K562 (cell line): ENCODE data around the gene ADGRD1. TPM values are rescaled to one million over a fixed set of nuclear protein-coding genes. Genes with fewer than 3 reads are reported as not detected.

Experiments used
- ATAC-seq: fragments of 200-7000 bp; cut with Tn5 transposase; 3 replicates; pipeline ENCODE4 v1.9.1; 2020; ENCODE audit warnings: moderate library complexity
- BruUV-seq: library from RNA; stranded (reverse); fragments of 400-500 nt; replicated peaks from 2 replicates; lab custom pipeline; 2021; lab: Mats Ljungman, UMichigan
- CTCF ChIA-PET: fragments of 300-600 bp; formaldehyde crosslinking; extraction: SDS; loops from one replicate; lab custom pipeline; 2021; ENCODE audit warnings: low intra/inter-chr PET ratio; lab: Yijun Ruan, JAX
- POLR2A ChIA-PET: fragments of 300-600, 350-650 bp; sonication (Branson Sonifier 250); formaldehyde crosslinking; extraction: SDS; loops from one replicate; lab custom pipeline; 2021; ENCODE audit warnings: antibody characterized with exemption, inconsistent platforms; lab: Yijun Ruan, JAX
- DNase-seq, 4 experiments: peaks; one replicate each; pipeline versions ENCODE4 v3.0.0 to v3.0.0-alpha.2; 2011 to 2018; ENCODE audit warnings: low spot score in 3 of 4, mixed read lengths in 3 of 4; ENCODE audit errors: extremely low read depth in 1 of 4
- FAIRE-seq: peaks from 2 replicates; lab custom pipeline; 2011; peaks lifted over from hg19 to GRCh38; lab: Jason Lieb, UNC
- H2AFZ ChIP-seq: 2 replicates; pipeline ENCODE4 v1.6.0; 2011; ENCODE audit warnings: low read depth, low read length, control low read depth, inconsistent platforms
- H3K27ac ChIP-seq: fragments of 200-600 bp; 3 replicates; pipeline ENCODE4 v1.8.0; 2011; ENCODE audit warnings: low read depth, mild to moderate bottlenecking, control low read depth, inconsistent platforms, low read length, moderate library complexity, mixed read lengths; ENCODE audit errors: extremely low read depth
- H3K27me3 ChIP-seq, 2 experiments: fragments of 300-600 bp in 1 of 2; 2 replicates in 1 of 2; 3 replicates in 1 of 2; pipeline versions ENCODE4 v1.6.0 to v1.8.0; 2011; ENCODE audit warnings: inconsistent platforms in 2 of 2, low read length in 2 of 2, mild to moderate bottlenecking in 1 of 2, mixed read lengths in 1 of 2, moderate library complexity in 1 of 2; ENCODE audit not compliant: control insufficient read depth in 2 of 2, insufficient read depth in 2 of 2
- H3K36me3 ChIP-seq: fragments of 300-600 bp; 3 replicates; pipeline ENCODE4 v1.8.0; 2011; ENCODE audit warnings: mild to moderate bottlenecking, low read length, inconsistent platforms; ENCODE audit not compliant: control insufficient read depth, insufficient read depth
- H3K4me1 ChIP-seq, 2 experiments: fragments of 200-600 bp in 1 of 2; replicated peaks in 1 of 2; 2 replicates in 1 of 2; 3 replicates in 1 of 2; pipeline versions ENCODE4 v1.5.1 to v1.8.0; 2011; ENCODE audit warnings: inconsistent platforms in 2 of 2, low read length in 2 of 2, mild to moderate bottlenecking in 1 of 2, mixed read lengths in 1 of 2, moderate library complexity in 1 of 2; ENCODE audit not compliant: control insufficient read depth in 2 of 2, insufficient read depth in 2 of 2
- H3K4me2 ChIP-seq: 2 replicates; pipeline ENCODE4 v1.6.1; 2011; ENCODE audit warnings: low read length, control low read depth, inconsistent platforms, mixed read lengths; ENCODE audit not compliant: insufficient read depth
- H3K4me3 ChIP-seq: fragments of 200-600 bp; sonication (generic), shearing (Covaris generic); 2 replicates; pipeline ENCODE4 v1.5.1; 2016; ENCODE audit warnings: control low read depth, inconsistent platforms
- H3K79me2 ChIP-seq: fragments of 200-600 bp; 3 replicates; pipeline ENCODE4 v1.8.0; 2011; ENCODE audit warnings: low read length, inconsistent platforms; ENCODE audit not compliant: control insufficient read depth, insufficient read depth
- H3K9ac ChIP-seq, 2 experiments: 2 replicates each; pipeline versions ENCODE4 v1.6.0 to v1.6.1; 2011; ENCODE audit warnings: low read depth in 2 of 2, low read length in 2 of 2, control low read depth in 1 of 2, inconsistent platforms in 1 of 2, mild to moderate bottlenecking in 1 of 2, mixed read lengths in 1 of 2; ENCODE audit not compliant: insufficient read depth in 1 of 2
- H3K9me1 ChIP-seq: one replicate; pipeline ENCODE4 v1.6.0; 2011; ENCODE audit warnings: inconsistent platforms, mild to moderate bottlenecking, low read length, moderate library complexity; ENCODE audit not compliant: control insufficient read depth, insufficient read depth
- H3K9me3 ChIP-seq: replicated peaks from 2 replicates; pipeline ENCODE4 v1.5.1; 2011; ENCODE audit warnings: low read depth, low read length, inconsistent platforms; ENCODE audit not compliant: control insufficient read depth, insufficient read depth
- H4K20me1 ChIP-seq: replicated peaks from 2 replicates; pipeline ENCODE4 v1.6.1; 2011; ENCODE audit warnings: low read length, inconsistent platforms, mixed read lengths; ENCODE audit not compliant: control insufficient read depth, insufficient read depth
- CREB1 ChIP-seq, 2 experiments: sonication (generic) in 1 of 2; formaldehyde crosslinking in 1 of 2; IDR thresholded peaks; 2 replicates each; pipeline versions ENCODE4 v1.6.1 to v1.8.0; 2012 to 2022; ENCODE audit warnings: inconsistent platforms in 1 of 2, mild to moderate bottlenecking in 1 of 2, missing genetic modification reagents in 1 of 2, moderate library complexity in 1 of 2
- FOXJ2 ChIP-seq: fragments of 200-800 bp; sonication (Bioruptor generic); IDR thresholded peaks from 2 replicates; pipeline ENCODE4 v1.6.1; 2016; ENCODE audit warnings: missing genetic modification characterization, missing compliant biosample characterization
- GTF2A2 ChIP-seq: IDR thresholded peaks from 2 replicates; pipeline ENCODE4 v1.6.1; 2016; ENCODE audit warnings: mild to moderate bottlenecking, missing genetic modification characterization, missing compliant biosample characterization
- HDGF ChIP-seq: fragments of 450-650 bp; IDR thresholded peaks from 2 replicates; pipeline ENCODE4 v1.6.1; 2016
- IRF1 ChIP-seq: sonication (generic); formaldehyde crosslinking; IDR thresholded peaks from 2 replicates; pipeline ENCODE4 v1.8.0; 2022; ENCODE audit warnings: missing genetic modification reagents, mild to moderate bottlenecking, borderline replicate concordance
- MTF1 ChIP-seq: fragments of 250-450 bp; sonication (Bioruptor Pico); IDR thresholded peaks from 2 replicates; pipeline ENCODE4 v1.9.0; 2021; ENCODE audit warnings: moderate library complexity, mild to moderate bottlenecking, inconsistent platforms, borderline replicate concordance
- NFATC3 ChIP-seq: fragments of 450-650 bp; IDR thresholded peaks from 2 replicates; pipeline ENCODE4 v1.6.1; 2017; ENCODE audit warnings: mild to moderate bottlenecking
- PCBP2 ChIP-seq: fragments of 200-400 bp; formaldehyde crosslinking; IDR thresholded peaks from 2 replicates; pipeline ENCODE4 v1.6.1; 2018; ENCODE audit warnings: low read length, low read depth, mild to moderate bottlenecking, moderate library complexity; ENCODE audit not compliant: poor library complexity, severe bottlenecking
- POLR2AphosphoS5 ChIP-seq: IDR thresholded peaks from 2 replicates; pipeline ENCODE4 v1.6.1; 2011; ENCODE audit warnings: mild to moderate bottlenecking, low read depth, low read length, moderate library complexity; ENCODE audit not compliant: control insufficient read depth, insufficient read depth
- POLR2B ChIP-seq: fragments of 450-650 bp; IDR thresholded peaks from 2 replicates; pipeline ENCODE4 v1.6.1; 2018; ENCODE audit warnings: low read depth; ENCODE audit not compliant: partially characterized antibody
- SMARCB1 ChIP-seq: IDR thresholded peaks from 2 replicates; pipeline ENCODE4 v1.6.1; 2011; ENCODE audit warnings: improper control_type of control experiment, low read depth; ENCODE audit not compliant: insufficient read length
- TEAD4 ChIP-seq, 2 experiments: sonication (generic) in 1 of 2; formaldehyde crosslinking in 1 of 2; IDR thresholded peaks; 2 replicates each; pipeline versions ENCODE4 v1.6.1 to v1.8.0; 2012 to 2022; ENCODE audit warnings: borderline replicate concordance in 1 of 2, inconsistent platforms in 1 of 2, low read length in 1 of 2, mild to moderate bottlenecking in 1 of 2, missing genetic modification reagents in 1 of 2
- YY1 ChIP-seq, 3 experiments: IDR thresholded peaks; 2 replicates each; pipeline ENCODE4 v1.6.1; 2011; ENCODE audit warnings: low read length in 2 of 3, mild to moderate bottlenecking in 2 of 3, moderate library complexity in 2 of 3, borderline replicate concordance in 1 of 3, control low read depth in 1 of 3, low read depth in 1 of 3; ENCODE audit not compliant: insufficient read depth in 3 of 3, insufficient replicate concordance in 2 of 3, control insufficient read depth in 1 of 3, insufficient read length in 1 of 3; ENCODE audit errors: extremely low read depth in 1 of 3
- in situ Hi-C: fragments of 300-500 bp; cut with MboI; formaldehyde crosslinking; loops from 4 replicates; pipeline ENCODE4 v1.15.0; 2018; ENCODE audit warnings: inconsistent platforms, mixed read lengths
- intact Hi-C: fragments of 100-400 bp; cut with micrococcal nuclease; formaldehyde crosslinking; loops from 2 replicates; pipeline ENCODE4 v1.14.2; 2022
- polyA plus RNA-seq, 8 experiments: library from polyadenylated mRNA; depleted of rRNA in 4 of 8; stranded (reverse) in 5 of 8; unstranded in 3 of 8; fragments of >200 nt; fragmentation: Nextera tagmentation in 2 of 8; fragmentation: Illumina TruSeq in 1 of 8; extraction: Ambion mirVana in 2 of 8; extraction: Trizol in 1 of 8; gene quantifications; 2 replicates each; pipeline versions ENCODE4 v1.2.1 to v1.2.3, GENCODE V29; 2011 to 2014; ENCODE audit warnings: inconsistent platforms in 1 of 8, missing spikeins in 1 of 8
- total RNA-seq, 7 experiments: library from RNA; depleted of rRNA in 6 of 7; stranded (reverse); fragments of >200 nt in 6 of 7; fragmentation: Illumina TruSeq in 2 of 7; extraction: Trizol in 2 of 7; gene quantifications; 2 replicates each; pipeline versions ENCODE4 v1.2.1 to v1.2.3, GENCODE V29; 2011 to 2021; ENCODE audit warnings: low replicate concordance in 1 of 7
- TF ChIP-seq, protein P1 (sequence below): fragments of 450-650 bp; IDR thresholded peaks from 2 replicates; pipeline ENCODE4 v1.7.1; 2018; ENCODE audit warnings: mild to moderate bottlenecking, low read depth; ENCODE audit not compliant: partially characterized antibody

Gene ADGRD1
- total and polyA plus RNA-seq, 9 of the 15 experiments (the other 6 are each of a cell fraction or from before 2014, with no cell fraction given) = 1.7 to 11.7 (median 3.3) TPM

- TF ChIP-seq, protein P1, sequence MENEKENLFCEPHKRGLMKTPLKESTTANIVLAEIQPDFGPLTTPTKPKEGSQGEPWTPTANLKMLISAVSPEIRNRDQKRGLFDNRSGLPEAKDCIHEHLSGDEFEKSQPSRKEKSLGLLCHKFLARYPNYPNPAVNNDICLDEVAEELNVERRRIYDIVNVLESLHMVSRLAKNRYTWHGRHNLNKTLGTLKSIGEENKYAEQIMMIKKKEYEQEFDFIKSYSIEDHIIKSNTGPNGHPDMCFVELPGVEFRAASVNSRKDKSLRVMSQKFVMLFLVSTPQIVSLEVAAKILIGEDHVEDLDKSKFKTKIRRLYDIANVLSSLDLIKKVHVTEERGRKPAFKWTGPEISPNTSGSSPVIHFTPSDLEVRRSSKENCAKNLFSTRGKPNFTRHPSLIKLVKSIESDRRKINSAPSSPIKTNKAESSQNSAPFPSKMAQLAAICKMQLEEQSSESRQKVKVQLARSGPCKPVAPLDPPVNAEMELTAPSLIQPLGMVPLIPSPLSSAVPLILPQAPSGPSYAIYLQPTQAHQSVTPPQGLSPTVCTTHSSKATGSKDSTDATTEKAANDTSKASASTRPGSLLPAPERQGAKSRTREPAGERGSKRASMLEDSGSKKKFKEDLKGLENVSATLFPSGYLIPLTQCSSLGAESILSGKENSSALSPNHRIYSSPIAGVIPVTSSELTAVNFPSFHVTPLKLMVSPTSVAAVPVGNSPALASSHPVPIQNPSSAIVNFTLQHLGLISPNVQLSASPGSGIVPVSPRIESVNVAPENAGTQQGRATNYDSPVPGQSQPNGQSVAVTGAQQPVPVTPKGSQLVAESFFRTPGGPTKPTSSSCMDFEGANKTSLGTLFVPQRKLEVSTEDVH = no peak
- TF ChIP-seq PCBP2 = no peak
- TF ChIP-seq, all 486 proteins: peak for 0
Observed at GRCh38 chr12:131174901-131175300, 221.2 kb downstream of the ADGRD1 start (continued).

DNA sequence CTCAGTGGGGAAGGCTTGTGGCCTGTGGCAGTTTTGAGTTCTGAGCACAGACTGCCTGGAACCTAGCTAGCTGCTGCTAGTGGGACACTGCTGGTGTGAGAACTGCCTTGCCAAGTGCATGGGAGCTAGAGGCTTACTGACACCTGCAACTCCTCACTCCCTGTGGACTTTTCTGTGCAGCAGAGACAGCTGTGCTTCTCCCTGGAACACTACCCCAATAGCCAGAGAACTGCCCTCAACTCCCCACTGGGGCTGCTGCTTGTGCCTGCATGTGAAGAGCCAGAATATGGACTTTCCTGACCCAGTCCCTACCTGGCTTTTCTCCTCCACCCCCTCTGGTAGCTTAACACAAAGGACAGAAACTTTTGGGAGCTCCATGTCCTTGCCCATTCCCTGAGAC is 222.6 kb downstream of the ADGRD1 start:
- FAIRE-seq = no peak
- H3K27ac ChIP-seq = no peak overlapping the region
- in situ Hi-C loops = no loop called here
- H3K9ac ChIP-seq = no peak overlapping the region
- no peaks in the 10 kb centered on the region for H3K9me1 ChIP-seq
- intact Hi-C loops = no loop called here
- DNase-seq = no peak
- H3K36me3 ChIP-seq = no peaks in the 10 kb centered on the region
- no peak overlapping the region for H3K4me2 ChIP-seq
- H2AFZ ChIP-seq = no peak overlapping the region
- H3K4me3 ChIP-seq = no peak overlapping the region
- no peaks in the 10 kb centered on the region for H3K79me2 ChIP-seq
- peaks cover 0 to 24% of the 10 kb centered on the region in 2 experiments; a peak in 3 of 5 replicates for H3K27me3 ChIP-seq
- ATAC-seq = no peak
- CTCF ChIA-PET = no interaction called here
- H4K20me1 ChIP-seq = no peaks in the 10 kb centered on the region
- H3K9me3 ChIP-seq = no peaks in the 10 kb centered on the region; the same call in 1 of the 2 replicates
- POLR2A ChIA-PET = interaction anchor here (0.6 to 1.0 kb wide), 3 partner anchors 10 to 28 kb away, joined by 3 to 4 read pairs (median 3); no protein-coding TSS in a partner anchor
- H3K4me1 ChIP-seq = no peaks in the 10 kb centered on the region
- BruUV-seq = no TSS peak
- TF ChIP-seq SMARCB1 = no peak
- no peak for TF ChIP-seq POLR2B
- TF ChIP-seq TEAD4 (IDR thresholded peaks at IDR 0.05; ENCODE audit: low read length) = no peak
- TF ChIP-seq TEAD4 (CRISPR knock-in tag; IDR thresholded peaks at IDR 0.05; ENCODE audit: borderline replicate concordance) = no peak
- TF ChIP-seq IRF1 = no peak
- no peak for TF ChIP-seq YY1 (IDR thresholded peaks at IDR 0.05; ENCODE audit: borderline replicate concordance in 1 of 3, control insufficient read depth in 1 of 3, extremely low read depth in 1 of 3, insufficient read depth in 3 of 3, insufficient read length in 1 of 3, insufficient replicate concordance in 2 of 3, low read depth in 1 of 3, low read length in 2 of 3)
- TF ChIP-seq CREB1 (IDR thresholded peaks at IDR 0.05) = no peak
- no peak for TF ChIP-seq CREB1 (CRISPR knock-in tag; IDR thresholded peaks at IDR 0.05)
- no peak for TF ChIP-seq HDGF
- no peak for TF ChIP-seq GTF2A2
- no peak for TF ChIP-seq FOXJ2 (tag)
- no peak for TF ChIP-seq POLR2AphosphoS5
- no peak for TF ChIP-seq NFATC3
- no peak for TF ChIP-seq MTF1 (CRISPR knock-in tag)
